H4 (cell line): ENCODE measurements around the gene CTDSPL. TPM values are rescaled to one million over a fixed set of nuclear protein-coding genes. Genes with fewer than 3 reads are reported as not detected.
"Not testable (repeated sequence)": the region's sequence is repeated elsewhere in the genome, so short reads cannot be mapped to it uniquely, and the experiment has no call there.

Experiments
- DNase-seq: peaks from one replicate; pipeline ENCODE4 v3.0.0-alpha.2; 2015; ENCODE audit warnings: low spot score
- total RNA-seq: library from RNA; depleted of rRNA; stranded (reverse); fragments of >200 nt; shearing (Covaris generic); gene quantifications from 2 replicates; pipeline ENCODE4 v1.2.3, GENCODE V29; 2014

The CTDSPL gene
- total RNA-seq, 1 experiment from 2014 or later = 11.0 TPM

DNA sequence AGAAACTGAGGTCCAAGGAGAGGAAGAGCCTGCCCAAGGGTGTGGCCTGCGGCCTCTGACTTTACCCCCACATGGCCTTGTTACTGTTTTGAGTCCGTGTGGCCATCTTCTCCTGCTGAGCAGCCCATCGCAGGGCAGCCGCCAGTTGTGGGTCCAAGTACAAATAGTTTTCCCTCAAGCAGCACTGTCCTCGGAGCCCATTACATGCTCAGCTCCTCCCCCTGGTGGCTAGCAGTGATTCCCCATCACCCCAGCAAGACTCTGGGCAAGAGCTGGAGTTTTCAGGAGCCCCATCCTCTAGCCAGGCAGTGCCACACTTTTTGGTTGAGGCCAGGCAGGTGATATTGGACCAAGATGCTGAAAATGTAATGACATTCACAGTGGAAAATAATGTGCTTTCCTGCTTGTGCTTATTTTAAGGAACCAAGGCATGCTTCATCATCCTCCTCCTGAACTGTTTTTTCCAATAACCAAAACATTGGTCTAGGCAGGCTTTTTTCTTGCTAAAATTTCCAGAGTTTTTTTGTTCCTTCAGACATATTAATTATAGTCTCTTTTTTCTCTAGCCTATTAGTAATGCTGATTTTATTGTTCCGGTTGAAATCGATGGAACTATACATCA lies 105.7 kb downstream of the CTDSPL start:
- peak; percentile 27 for DNase-seq

DNA sequence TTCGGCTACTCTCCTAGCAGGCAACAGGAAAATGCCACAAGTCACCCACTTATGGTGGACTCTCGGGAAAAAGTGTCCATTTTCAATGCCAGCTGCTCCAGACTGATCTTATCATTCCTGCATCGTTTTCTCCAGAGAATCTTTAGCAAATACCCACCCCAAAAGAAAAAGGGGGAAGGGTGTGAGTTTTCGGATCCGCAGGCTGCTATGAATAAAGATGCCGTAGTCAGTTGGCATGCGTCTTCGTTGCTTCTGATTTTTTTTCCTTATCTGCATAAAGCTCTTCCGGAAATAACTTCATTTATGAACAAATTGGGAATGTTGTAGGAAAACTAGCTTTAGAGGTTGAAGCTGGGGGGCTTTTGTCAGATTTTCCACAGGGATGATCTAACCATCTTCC lies 106.5 kb downstream of the CTDSPL start:
- DNase-seq = no peak

DNA sequence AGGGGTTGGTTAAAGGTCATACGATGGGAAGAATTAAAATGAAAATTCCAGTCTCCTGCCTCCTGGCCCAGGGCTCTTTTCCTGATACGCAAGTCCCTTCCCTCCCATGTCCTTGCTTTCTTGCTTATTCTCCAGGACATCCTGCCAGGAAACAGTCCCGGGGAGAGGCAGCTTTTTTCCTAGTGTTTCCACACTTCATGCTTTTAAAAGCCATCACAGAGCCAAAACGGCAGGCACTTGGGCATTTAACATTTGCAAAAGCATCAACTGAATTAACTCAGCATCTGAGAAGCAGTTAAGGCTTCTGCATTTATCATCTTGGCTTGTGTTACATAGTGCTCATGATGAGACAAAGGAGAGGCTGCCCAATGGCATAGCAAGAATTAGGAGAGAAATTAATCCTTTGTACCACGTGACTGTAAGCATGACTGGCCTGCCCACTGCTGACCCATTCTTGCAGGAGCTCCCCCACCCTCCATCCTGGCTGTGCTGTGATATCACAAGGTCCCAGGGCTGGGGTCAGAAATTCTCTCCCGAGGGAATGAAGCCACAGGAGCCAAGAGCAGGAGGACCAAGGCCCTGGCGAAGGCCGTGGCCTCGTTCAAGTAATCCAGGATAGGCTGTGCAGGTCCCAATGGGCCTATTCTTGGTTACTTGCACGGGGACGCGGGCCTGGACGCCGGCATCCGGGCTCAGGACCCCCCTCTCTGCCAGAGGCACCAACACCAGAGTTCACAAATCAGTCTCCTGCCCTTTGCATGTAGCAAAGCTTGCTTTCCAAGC lies 107.3 kb downstream of the CTDSPL start:
- DNase-seq = no peak

DNA sequence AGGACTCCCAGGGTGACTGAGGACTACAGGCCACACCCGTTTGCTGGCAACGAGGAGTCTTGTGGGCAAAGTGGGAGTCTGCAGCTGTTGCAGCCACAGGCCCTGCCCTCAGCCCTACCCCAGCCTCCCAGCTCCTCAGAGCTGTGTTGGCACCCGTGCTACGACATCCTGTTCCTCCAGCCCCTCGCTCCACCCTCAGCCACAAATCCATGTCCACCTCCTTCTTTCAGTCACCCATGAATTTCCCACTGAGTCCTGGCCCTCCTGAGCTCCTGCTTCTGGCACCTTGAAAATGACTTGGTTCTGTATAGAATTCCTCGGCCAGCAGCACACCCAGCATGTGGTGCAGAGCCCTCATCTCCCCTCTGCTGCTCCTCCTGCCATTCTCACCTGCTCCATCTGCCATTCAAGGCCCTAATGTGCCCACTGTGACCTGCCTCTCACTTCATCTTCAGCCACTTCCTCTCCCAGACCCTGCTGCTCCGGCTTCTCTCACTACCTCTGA lies 108.0 kb downstream of the CTDSPL start:
- DNase-seq = no peak

DNA sequence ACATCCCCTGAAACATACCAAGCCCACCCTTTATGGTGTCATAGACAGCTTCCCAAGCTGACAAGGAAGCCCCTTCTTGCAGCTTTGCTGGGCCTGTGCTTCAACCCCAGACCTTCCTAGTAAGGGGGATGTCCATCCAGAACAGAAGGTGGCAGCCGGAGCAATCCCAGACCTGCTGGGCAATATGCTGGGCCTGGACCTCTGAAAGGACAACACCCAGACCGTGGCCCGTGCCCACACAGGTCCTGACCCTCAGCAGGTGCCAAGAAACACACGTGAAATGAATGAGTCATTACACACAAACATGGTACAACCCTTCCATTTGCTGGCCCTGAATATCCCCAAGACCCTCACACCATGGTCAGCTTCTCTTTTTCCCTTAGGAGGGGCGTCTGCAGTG lies 109.1 kb downstream of the CTDSPL start:
- DNase-seq = no peak

DNA sequence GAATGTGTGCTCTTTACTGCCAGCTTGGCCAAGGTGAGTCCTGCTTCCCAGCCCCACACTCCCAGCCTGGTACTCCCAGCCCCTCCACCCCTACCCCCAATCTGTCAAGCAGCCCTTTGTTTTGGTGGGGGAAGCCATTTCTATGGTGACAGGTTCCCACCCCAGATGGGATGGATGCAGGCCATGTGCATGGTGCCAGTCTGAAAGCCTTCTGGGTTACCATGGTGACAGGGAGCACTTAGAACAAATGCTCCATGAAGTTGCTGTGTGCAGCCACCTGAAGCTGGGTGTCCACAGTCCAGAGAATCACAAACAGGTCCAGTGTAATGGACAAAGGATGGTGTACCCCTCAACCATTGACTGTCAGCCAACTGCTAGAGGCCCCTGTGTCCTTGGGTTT lies 109.8 kb downstream of the CTDSPL start:
- DNase-seq = no peak

DNA sequence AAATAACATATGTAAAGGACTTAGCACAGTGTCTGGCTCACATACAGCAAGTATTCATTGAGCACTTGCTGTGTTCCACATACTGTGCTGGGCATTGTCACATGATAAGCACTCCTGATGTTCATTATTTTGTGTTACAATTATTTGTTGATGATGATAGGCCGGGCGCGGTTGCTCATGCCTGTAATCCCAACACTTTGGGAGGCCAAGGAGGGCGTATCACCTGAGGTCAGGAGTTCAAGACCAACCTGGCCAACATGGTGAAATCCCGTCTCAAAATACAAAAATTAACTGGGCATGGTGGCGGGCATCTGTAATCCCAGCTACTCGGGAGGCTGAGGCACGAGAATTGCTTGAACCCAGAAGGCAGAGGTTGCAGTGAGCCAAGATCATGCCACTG lies 110.4 kb downstream of the CTDSPL start:
- DNase-seq = not testable (repeated sequence)

DNA sequence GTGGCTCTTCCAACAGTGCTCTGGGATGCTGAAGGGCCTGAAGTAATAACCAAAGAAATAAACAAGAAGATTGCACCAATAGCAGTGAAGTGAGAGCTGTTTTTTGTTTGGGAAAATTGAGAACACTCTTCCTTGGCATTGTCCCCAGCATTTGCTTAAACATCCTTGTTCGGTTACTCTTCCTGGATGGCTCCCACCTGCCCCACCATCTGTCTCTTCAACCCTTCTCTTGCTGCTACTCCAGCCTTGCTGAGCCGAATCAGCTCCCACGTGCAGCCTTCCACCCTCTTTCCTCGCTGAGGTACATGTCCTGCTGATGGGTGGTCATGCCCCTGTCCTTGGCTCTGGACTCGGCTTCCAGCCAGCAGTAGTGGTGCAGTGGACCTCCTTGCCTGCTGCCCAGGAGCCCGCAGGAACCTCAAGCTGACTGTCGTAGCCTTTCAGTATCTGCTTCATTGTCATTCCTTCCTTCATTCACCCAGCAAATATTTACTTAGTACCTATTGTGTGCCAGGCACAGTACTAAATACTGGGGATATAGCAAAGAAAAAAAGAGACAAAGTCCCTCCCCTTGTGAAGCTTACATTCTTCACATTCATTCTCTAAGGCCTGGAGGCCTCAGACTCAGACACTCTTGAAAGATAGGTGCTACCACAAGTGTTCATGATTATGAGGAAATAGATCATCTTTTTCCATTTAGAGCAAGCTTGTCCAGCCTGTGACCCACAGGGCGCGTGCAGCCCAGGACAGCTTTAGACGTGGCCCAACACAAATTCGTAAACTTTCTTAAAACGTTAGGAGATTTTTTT lies 111.8 kb downstream of the CTDSPL start:
- no peak for DNase-seq

DNA sequence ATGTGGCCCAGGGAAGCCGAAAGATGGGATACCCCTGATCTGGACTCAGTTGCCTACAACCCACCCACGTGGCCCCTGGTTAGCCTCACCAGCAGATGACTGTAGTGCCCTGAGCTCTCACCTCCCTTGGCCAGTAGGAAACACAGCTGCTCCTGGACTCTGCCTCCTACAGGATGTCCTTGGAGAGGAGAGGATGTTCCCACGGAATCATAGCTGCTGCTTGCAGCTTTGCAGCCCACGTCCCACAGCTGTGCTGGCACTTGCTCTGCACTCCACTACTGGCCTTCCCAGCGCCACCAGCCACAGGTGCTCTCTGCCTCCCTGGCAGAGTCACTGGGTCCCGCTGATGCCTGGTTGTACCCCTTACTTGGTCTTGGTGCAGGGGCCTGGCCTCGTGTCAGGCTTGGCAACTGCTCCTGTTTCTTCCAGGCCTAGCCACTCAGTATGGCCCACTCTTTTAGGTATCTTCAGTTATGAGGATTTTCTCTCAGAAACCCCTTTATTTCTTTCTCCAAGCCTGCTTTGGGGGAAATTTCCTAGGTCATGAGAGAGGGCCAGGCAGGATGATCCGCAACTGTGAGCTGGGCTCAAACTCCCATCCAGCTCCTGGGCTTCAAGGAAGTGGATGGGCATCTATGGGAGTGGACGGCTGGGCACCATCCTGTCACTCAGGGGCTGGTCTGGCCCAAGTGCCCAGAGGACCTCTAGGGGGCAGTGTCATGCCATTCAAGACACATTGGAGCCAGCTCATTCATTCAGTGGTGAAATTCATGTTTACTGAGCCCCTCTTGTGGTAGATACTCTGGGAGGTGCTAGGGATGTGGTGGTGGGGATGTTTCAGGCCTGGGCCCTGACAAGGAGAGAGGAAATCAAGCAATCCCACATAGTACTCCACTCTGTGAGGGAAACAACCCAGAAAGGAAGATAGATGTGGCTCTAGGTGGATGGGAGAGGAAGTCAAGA lies 112.7 kb downstream of the CTDSPL start:
- peak; percentile 31 for DNase-seq

DNA sequence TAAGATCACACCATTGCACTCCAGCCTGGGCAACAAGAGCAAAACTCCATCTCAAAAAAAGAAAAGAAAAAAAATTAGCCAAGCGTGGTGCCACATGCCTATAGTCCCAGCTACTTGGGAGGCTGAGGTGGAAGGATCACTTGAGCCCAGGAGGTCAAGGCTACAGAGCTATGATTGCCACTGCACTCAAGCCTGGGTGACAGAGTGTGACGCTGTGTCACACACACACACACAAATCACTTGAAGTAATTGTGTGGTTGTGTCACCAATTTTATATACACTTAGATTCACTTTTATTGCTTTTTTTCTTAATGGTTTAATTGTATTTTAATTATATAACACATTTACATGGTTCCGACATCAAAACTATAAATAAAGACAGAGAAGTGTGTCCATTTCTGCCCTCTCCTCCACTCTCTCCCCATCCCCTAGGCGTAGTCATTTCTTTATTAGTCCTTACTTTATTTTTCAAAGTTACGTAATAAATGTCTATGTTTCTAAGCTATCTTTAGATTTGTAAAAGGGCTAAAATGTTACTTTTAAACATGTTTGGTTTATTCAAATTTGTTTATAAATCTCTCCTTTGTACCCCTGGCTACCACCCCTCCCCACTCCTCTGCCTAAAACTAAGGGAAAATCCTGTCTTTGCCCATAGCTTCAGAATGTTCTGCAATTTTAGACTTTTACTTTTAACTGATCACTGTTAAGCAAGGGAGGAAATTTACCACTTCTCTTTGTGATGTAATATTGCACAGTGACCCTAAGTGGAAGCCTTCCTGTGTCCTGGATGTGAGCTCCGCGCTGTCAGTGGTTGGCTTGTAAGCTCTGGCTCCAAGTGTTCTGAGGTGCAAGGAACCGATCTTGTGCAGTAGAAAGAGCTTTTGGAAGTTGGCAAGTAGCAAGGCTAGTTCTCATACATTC lies 118.1 kb downstream of the CTDSPL start:
- no peak for DNase-seq

DNA sequence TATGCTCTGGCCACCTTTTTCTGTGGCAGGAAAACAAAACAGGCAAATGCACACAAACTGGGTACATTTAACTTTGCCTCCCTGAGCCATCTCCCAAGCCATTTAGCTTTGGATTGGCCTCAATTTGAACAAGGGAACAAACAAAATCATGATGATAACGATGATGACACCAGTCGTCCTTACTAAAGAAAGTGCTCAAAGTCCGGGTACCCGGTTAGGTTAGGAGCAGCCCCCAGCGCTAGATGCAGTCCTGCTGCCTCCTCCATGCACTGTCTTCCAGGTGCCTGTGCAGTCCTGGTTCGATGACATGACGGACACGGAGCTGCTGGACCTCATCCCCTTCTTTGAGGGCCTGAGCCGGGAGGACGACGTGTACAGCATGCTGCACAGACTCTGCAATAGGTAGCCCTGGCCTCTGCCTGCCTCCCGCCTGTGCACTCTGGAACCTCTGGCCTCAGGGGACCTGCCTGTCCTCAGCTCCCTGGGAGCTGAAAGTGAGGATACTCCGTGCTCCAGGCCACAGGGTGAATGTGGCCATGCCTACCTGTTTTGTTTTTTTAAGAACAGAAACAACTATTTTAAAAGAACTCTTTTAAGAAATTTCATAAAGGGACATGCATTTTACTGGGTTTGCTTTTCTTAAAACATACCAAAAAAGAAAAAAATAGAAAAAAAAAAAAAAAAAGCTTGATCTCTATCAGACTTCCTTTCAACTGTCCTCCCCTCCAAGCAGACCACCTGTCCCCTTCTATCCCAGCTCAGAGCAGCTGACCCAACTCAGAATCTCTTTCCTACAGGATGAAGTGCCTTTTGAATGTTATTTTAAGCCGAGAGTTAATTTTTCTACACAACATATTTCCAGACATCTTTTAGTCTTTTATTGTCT lies 119.0 kb downstream of the CTDSPL start:
- no peak for DNase-seq

DNA sequence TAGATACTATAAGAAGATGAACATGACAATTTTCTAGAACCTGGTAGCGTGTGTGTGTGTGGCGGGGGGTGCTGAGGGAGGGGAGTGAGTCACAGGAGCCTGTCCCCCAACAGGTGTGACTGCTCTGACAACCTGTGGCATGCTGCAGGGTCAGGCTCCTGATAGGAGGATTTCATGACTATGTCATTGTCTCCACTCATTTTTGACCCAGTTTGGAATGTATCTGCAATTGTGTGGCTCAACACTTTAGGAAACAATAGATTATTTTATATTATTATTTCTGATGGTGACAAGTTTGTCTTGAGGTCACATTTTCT lies 119.6 kb downstream of the CTDSPL start:
- no peak for DNase-seq

DNA sequence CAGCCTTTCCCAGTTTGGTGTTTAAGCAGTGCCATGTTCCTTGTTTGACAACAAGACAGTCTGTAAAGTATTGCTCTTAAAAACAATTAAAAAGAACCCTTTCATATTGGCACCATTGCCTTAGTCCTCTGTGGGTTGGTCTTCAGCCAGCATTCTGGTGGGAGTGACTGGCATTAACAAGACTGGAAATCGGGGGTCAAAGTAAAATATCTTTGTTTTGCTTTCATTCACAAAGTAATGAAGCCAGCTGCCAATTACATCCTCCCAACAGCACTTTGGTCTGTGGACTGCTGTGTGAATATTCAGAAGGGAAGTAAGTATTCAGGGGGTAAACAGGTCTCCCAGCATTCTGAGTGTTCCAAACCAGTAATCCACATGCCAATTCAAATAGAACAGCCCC lies 120.7 kb downstream of the CTDSPL start:
- DNase-seq = no peak

DNA sequence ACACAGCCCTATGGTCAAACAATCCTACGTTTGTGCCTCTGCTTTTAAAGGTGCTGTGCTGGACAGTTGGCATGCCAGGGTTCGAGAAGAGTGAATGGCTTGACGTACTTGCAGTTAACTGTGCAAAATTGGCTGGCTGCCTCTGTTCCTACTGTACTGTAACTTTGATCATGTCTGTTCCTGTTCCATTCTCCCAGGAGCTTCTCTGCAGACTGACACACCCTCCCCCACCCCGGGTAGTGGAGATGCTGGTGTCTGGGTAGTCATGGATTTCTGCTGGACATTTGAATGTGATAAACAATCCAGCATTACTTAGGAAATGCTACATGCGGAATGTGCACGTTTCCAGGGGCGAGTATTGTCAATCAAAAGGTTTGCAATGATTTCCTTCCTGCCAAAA lies 122.4 kb downstream of the CTDSPL start:
- DNase-seq = no peak

DNA sequence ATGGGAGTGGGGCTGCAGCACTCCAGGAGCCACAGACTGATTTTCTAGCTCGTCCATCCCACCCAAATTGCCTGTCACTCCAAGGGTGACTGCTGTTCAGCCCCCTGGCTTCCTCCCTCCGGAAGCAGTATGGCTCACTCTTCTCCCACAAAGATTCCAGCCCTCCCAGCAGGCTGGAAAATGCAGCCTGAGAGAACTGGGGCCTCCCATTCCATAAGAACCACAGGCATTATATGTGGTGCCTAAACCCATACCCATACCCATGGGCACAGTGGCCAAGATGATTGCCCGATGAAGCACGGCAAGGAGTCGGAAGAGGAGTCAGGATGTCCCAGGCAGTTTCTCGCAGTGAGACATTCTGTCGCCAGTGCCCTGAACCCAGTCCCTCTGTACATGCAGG lies 122.9 kb downstream of the CTDSPL start:
- no peak for DNase-seq

DNA sequence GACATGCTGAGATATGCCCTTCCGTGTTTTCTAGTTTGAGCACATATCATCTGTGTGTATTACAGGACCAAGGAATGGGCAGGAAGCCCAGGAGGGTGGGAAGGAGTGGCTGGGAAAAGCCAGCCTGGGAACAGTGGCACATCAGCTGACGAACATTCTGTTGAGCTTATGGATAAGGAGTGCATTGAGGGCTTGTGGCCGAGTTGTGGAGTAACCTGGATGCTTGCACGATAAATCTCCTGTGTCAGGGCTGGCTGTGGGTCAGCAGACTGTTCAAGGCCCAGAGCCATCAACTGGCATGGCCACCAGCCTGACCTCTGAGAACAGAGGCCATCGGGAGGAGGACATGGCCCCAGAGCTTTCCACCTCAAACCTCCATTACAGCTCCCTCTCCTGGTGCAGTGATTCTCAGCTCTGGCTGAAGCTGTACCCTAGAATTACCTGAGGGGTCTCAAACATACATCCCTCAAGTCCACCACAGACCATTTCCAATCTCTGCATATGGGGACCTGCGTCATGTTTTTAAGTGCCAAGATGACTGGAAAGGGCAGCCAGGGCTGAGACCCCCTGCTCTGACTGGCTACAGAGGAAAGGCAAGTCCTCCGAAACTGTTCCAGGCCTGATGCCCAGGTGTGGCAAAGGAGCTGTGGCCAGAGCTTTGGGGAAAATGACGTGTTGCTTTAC lies 124.1 kb downstream of the CTDSPL start:
- DNase-seq = no peak

DNA sequence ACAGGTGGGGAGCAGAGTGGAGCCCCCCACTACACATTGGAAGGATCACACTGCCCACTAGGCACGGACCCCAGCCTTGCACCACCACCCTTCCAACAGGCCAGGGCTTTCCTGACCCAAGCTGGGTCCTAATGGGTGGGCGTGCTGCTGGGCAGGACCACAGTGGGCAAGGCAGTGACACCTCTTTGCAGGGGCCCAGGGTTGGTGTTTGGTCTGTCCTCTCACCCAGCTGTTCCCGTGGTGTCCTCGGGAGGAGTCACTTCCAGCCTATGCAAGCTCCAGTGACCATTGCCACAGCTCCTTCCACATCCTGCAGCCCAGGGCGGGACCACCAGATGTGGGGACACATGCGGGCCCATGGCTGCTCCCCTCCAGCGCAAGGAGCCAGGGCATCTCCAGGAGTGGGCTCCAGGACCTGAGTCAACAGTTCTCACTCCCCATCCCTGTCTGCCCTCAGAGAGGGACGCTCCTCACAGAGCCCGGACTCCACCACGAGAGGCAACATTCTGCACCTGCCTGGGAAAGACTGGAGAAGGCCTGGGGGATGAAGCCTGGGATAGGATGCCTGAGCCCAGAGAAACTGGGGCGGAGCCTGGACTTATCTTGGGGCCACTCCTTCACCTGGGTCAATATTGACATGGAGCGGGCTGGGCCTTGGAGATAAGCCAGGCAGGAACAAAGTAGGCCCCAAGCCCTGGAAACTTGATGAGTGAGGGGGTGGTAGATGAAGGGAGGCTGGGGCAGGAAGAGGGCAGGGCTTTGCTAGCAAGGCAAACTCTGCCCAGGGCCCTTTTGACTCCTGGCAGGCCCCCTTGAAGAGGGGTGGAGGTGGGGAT lies 125.0 kb downstream of the CTDSPL start:
- no peak for DNase-seq

DNA sequence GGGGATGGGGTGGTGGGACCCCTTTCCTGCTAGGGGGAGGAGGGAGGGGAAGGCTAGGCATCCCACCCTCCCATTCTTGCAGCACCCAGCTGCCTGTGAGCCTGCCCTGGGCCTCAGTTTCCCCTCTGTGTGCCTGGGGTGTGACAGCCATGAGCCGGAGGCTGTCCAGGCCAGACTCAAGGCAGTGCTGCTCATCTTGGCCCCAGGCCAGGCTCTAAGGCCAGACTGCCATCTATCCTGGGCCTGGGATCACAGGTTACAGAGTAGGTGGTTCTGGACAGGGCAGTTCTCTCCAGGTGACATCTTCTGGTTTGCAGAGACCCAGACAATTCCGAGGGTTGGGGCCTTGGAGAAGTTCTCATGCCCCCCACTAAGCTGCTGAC lies 125.6 kb downstream of the CTDSPL start:
- no peak for DNase-seq
